HepG2 (cell line): ENCODE measurements around the gene MACROH2A1.

Experiments used
- CEBPB ChIP-seq: IDR thresholded peaks from 2 replicates; pipeline ENCODE4 v1.6.1; 2011; ENCODE audit warnings: low read depth, low read length, improper control_type of control experiment, borderline replicate concordance
- CTCF ChIP-seq: sonication (generic); formaldehyde crosslinking; IDR thresholded peaks from 2 replicates; pipeline ENCODE4 v1.5.0; 2020; ENCODE audit warnings: mild to moderate bottlenecking, missing genetic modification reagents, moderate library complexity
- KDM5B ChIP-seq: sonication (generic); formaldehyde crosslinking; IDR thresholded peaks from 2 replicates; pipeline ENCODE4 v1.4.0; 2020; ENCODE audit warnings: missing genetic modification reagents, mild to moderate bottlenecking, borderline replicate concordance
- U2AF1 ChIP-seq: fragments of 200-400 bp; formaldehyde crosslinking; optimal IDR thresholded peaks from 2 replicates; pipeline ENCODE3; 2017; ENCODE audit warnings: mild to moderate bottlenecking, low read depth, low read length
- ZNF251 ChIP-seq: sonication (generic); formaldehyde crosslinking; IDR thresholded peaks from 2 replicates; pipeline ENCODE4 v1.9.0; 2021; ENCODE audit warnings: mild to moderate bottlenecking, missing genetic modification reagents
- ZNF274 ChIP-seq: sonication (generic); formaldehyde crosslinking; IDR thresholded peaks from 2 replicates; pipeline ENCODE4 v1.5.1; 2020; ENCODE audit warnings: mild to moderate bottlenecking, missing genetic modification reagents

- no peak for TF ChIP-seq CTCF (CRISPR knock-in tag)
- TF ChIP-seq KDM5B (CRISPR knock-in tag), result no peak
- TF ChIP-seq ZNF274 (CRISPR knock-in tag), result no peak
- TF ChIP-seq ZNF251 (CRISPR knock-in tag), result no peak
- TF ChIP-seq CEBPB, result no peak
- TF ChIP-seq U2AF1, result no peak
Observed at GRCh38 chr5:135435467-135436330, 36.7 kb upstream of the MACROH2A1 start.
